NT2/D1 (cell line): Measurements from ENCODE around the gene ANO1.

Source experiments
- SUZ12 ChIP-seq: IDR thresholded peaks from 2 replicates; pipeline ENCODE4 v1.6.1; 2011; ENCODE audit not compliant: insufficient read length, insufficient read depth; ENCODE audit errors: extremely low read depth
- ZNF274 ChIP-seq: IDR thresholded peaks from 2 replicates; pipeline ENCODE4 v1.6.1; 2011; ENCODE audit warnings: mild to moderate bottlenecking, low read depth, low read length

DNA sequence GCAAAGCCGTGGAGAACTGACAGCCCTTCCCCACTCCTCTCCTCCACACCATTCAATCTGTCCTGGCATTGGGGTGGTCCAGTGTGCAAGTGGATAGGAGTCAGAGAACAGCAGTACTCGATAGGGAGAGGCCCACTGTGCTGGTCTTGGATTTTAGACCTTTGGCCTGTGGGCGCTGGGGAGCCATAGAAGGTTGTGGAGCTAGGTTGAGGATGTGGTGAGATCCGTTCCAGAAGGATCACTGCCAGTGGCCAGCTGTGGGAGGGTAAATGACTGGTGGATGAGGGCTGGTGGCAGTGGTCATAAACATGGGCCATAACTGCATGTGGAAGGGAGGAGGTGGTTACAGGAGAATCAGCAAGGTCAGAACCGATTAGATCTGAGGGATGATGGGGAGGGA is 28.6 kb downstream of the ANO1 start:
- TF ChIP-seq SUZ12, result no peak
- TF ChIP-seq ZNF274, result no peak
